Measurements from ENCODE around the gene USP13. TPM values are rescaled to one million over a fixed set of nuclear protein-coding genes. Genes with fewer than 3 reads are reported as not detected.

USP13 gene
- total and polyA plus RNA-seq, 2 of the 13 experiments (the other 11 are each of a cell fraction or from before 2014, with no cell fraction given), result 15.9 to 36.7 TPM

GRCh38 chr3:179739816-179740594, 87.2 kb downstream of the USP13 start (continued):
- TF ChIP-seq PLRG1 (conservative IDR thresholded peaks at IDR 0.05), result no peak
- TF ChIP-seq SSRP1 (CRISPR knock-in tag; IDR thresholded peaks at IDR 0.05), result no peak
- no peak for TF ChIP-seq HNRNPL (IDR thresholded peaks at IDR 0.05; ENCODE audit: low read depth, low read length)
- peak; percentile 66 for TF ChIP-seq SALL2 (CRISPR knock-in tag; IDR thresholded peaks at IDR 0.05)
- TF ChIP-seq ONECUT2 (CRISPR knock-in tag; IDR thresholded peaks at IDR 0.05), result no peak
- TF ChIP-seq ZSCAN21 (CRISPR knock-in tag; IDR thresholded peaks at IDR 0.05; ENCODE audit: borderline replicate concordance), result peak; percentile 57; the same call in 1 of the 2 replicates
- peak; percentile 24; the same call in 1 of the 2 replicates for TF ChIP-seq MYC (CRISPR knock-in tag; IDR thresholded peaks at IDR 0.05; ENCODE audit: borderline replicate concordance)
- no peak for TF ChIP-seq FOXM1 (CRISPR knock-in tag; IDR thresholded peaks at IDR 0.05)
- TF ChIP-seq GMEB1 (CRISPR knock-in tag; IDR thresholded peaks at IDR 0.05; ENCODE audit: borderline replicate concordance), result no peak
- TF ChIP-seq STAT6 (CRISPR knock-in tag; IDR thresholded peaks at IDR 0.05; ENCODE audit: borderline replicate concordance), result no peak
- TF ChIP-seq SP140L (CRISPR knock-in tag; IDR thresholded peaks at IDR 0.05; ENCODE audit: borderline replicate concordance), result no peak
- TF ChIP-seq PRDM4 (CRISPR knock-in tag; IDR thresholded peaks at IDR 0.05; ENCODE audit: borderline replicate concordance), result no peak
- no peak for TF ChIP-seq SRY (CRISPR knock-in tag; IDR thresholded peaks at IDR 0.05)
- TF ChIP-seq ZNF703 (CRISPR knock-in tag; IDR thresholded peaks at IDR 0.05; ENCODE audit: borderline replicate concordance), result no peak
- no peak for TF ChIP-seq BORCS8-MEF2B (CRISPR knock-in tag; IDR thresholded peaks at IDR 0.05)
- TF ChIP-seq ZNF337 (CRISPR knock-in tag; IDR thresholded peaks at IDR 0.05; ENCODE audit: borderline replicate concordance, low read depth), result no peak
- TF ChIP-seq XRCC5 (optimal IDR thresholded peaks at IDR 0.05; ENCODE audit: low read length), result no peak
- no peak for TF ChIP-seq ZBTB34 (CRISPR knock-in tag; IDR thresholded peaks at IDR 0.05)
- peak; percentile 100 for TF ChIP-seq SOX5 (CRISPR knock-in tag; IDR thresholded peaks at IDR 0.05; ENCODE audit: borderline replicate concordance)
- TF ChIP-seq ZMYM2 (CRISPR knock-in tag; IDR thresholded peaks at IDR 0.05), result 0 out of 2 replicates have a peak, but pooled peaks have one; percentile 33

All from HepG2 (cell line).